K562 (cell line): ENCODE results near the gene FAM110D. TPM values are rescaled to one million over a fixed set of nuclear protein-coding genes. Genes with fewer than 3 reads are reported as not detected.
A peak's percentile ranks its signal among the peaks of the same experiment; 100 is the strongest.

Experiments used
- ATF1 ChIP-seq, 2 experiments: fragments of 450-650 bp in 1 of 2; IDR thresholded peaks; 2 replicates each; pipeline ENCODE4 v1.6.1; 2016; ENCODE audit warnings: missing compliant biosample characterization in 1 of 2, missing genetic modification characterization in 1 of 2
- BACH1 ChIP-seq: fragments of 200-800 bp; sonication (Bioruptor generic); IDR thresholded peaks from 2 replicates; pipeline ENCODE4 v1.6.1; 2016; ENCODE audit warnings: missing genetic modification characterization, missing compliant biosample characterization
- C11orf30 ChIP-seq: fragments of 450-650 bp; IDR thresholded peaks from 2 replicates; pipeline ENCODE4 v1.6.1; 2016; ENCODE audit warnings: low read depth, mild to moderate bottlenecking
- CREB1 ChIP-seq, 2 experiments: sonication (generic) in 1 of 2; formaldehyde crosslinking in 1 of 2; IDR thresholded peaks; 2 replicates each; pipeline versions ENCODE4 v1.6.1 to v1.8.0; 2012 to 2022; ENCODE audit warnings: inconsistent platforms in 1 of 2, mild to moderate bottlenecking in 1 of 2, missing genetic modification reagents in 1 of 2, moderate library complexity in 1 of 2
- CTBP1 ChIP-seq: fragments of 450-650 bp; IDR thresholded peaks from 2 replicates; pipeline ENCODE4 v1.6.1; 2016; ENCODE audit warnings: borderline replicate concordance
- GABPB2 ChIP-seq: fragments of 250-450 bp; sonication (Bioruptor Pico); conservative IDR thresholded peaks from 2 replicates; pipeline ENCODE4 v1.5.1; 2021; ENCODE audit warnings: mild to moderate bottlenecking
- HEY1 ChIP-seq: fragments of 250-450 bp; sonication (Bioruptor Pico); IDR thresholded peaks from 2 replicates; pipeline ENCODE4 v1.5.0; 2020; ENCODE audit warnings: mild to moderate bottlenecking, moderate library complexity, borderline replicate concordance
- LARP7 ChIP-seq: fragments of 450-650 bp; IDR thresholded peaks from 2 replicates; pipeline ENCODE4 v1.6.1; 2016
- POU5F1 ChIP-seq: fragments of 150-350 bp; IDR thresholded peaks from 2 replicates; pipeline ENCODE4 v1.6.1; 2014; ENCODE audit warnings: borderline replicate concordance, low read length, low read depth, mild to moderate bottlenecking; ENCODE audit not compliant: partially characterized antibody
- RNF2 ChIP-seq: sonication (generic); IDR thresholded peaks from 2 replicates; pipeline ENCODE4 v1.6.1; 2016
- TAL1 ChIP-seq: fragments of 450-650 bp; IDR thresholded peaks from 2 replicates; pipeline ENCODE4 v1.6.1; 2016; ENCODE audit warnings: mild to moderate bottlenecking
- ZNF134 ChIP-seq: fragments of 250-450 bp; sonication (Bioruptor Pico); conservative IDR thresholded peaks from 2 replicates; pipeline ENCODE4 v1.4.0; 2020
- ZNF263 ChIP-seq: sonication (generic); formaldehyde crosslinking; IDR thresholded peaks from 2 replicates; pipeline ENCODE4 v1.8.0; 2022; ENCODE audit warnings: mild to moderate bottlenecking, missing genetic modification reagents, borderline replicate concordance
- ZNF584 ChIP-seq: fragments of 200-800 bp; sonication (Bioruptor generic); IDR thresholded peaks from 2 replicates; pipeline ENCODE4 v1.6.1; 2016; ENCODE audit warnings: low read depth, mild to moderate bottlenecking, missing genetic modification characterization, missing compliant biosample characterization
- polyA plus RNA-seq, 8 experiments: library from polyadenylated mRNA; depleted of rRNA in 4 of 8; stranded (reverse) in 5 of 8; unstranded in 3 of 8; fragments of >200 nt; fragmentation: Nextera tagmentation in 2 of 8; fragmentation: Illumina TruSeq in 1 of 8; extraction: Ambion mirVana in 2 of 8; extraction: Trizol in 1 of 8; gene quantifications; 2 replicates each; pipeline versions ENCODE4 v1.2.1 to v1.2.3, GENCODE V29; 2011 to 2014; ENCODE audit warnings: inconsistent platforms in 1 of 8, missing spikeins in 1 of 8
- total RNA-seq, 7 experiments: library from RNA; depleted of rRNA in 6 of 7; stranded (reverse); fragments of >200 nt in 6 of 7; fragmentation: Illumina TruSeq in 2 of 7; extraction: Trizol in 2 of 7; gene quantifications; 2 replicates each; pipeline versions ENCODE4 v1.2.1 to v1.2.3, GENCODE V29; 2011 to 2021; ENCODE audit warnings: low replicate concordance in 1 of 7
- TF ChIP-seq, protein P1 (sequence below), 2 experiments: fragments of 150-350 bp in 1 of 2; IDR thresholded peaks; 2 replicates each; pipeline ENCODE4 v1.6.1; 2012 to 2016; ENCODE audit warnings: low read depth in 2 of 2, low read length in 2 of 2, mild to moderate bottlenecking in 1 of 2, moderate library complexity in 1 of 2
- TF ChIP-seq, protein P2 (sequence below), 2 experiments: fragments of 450-650 bp; conservative IDR thresholded peaks; 2 replicates each; pipeline ENCODE4 v1.6.1; 2017; ENCODE audit warnings: mild to moderate bottlenecking in 2 of 2, moderate library complexity in 2 of 2
- TF ChIP-seq, protein P3 (sequence below): sonication (generic); IDR thresholded peaks from 2 replicates; pipeline ENCODE4 v1.6.1; 2016
- TF ChIP-seq, protein P4 (sequence below): sonication (generic); formaldehyde crosslinking; IDR thresholded peaks from 2 replicates; pipeline ENCODE4 v1.8.1; 2023; ENCODE audit warnings: mild to moderate bottlenecking, missing genetic modification reagents

FAM110D gene
- total and polyA plus RNA-seq, 9 of the 15 experiments (the other 6 are each of a cell fraction or from before 2014, with no cell fraction given), result 0.04 to 1.1 (median 0.33) TPM

DNA sequence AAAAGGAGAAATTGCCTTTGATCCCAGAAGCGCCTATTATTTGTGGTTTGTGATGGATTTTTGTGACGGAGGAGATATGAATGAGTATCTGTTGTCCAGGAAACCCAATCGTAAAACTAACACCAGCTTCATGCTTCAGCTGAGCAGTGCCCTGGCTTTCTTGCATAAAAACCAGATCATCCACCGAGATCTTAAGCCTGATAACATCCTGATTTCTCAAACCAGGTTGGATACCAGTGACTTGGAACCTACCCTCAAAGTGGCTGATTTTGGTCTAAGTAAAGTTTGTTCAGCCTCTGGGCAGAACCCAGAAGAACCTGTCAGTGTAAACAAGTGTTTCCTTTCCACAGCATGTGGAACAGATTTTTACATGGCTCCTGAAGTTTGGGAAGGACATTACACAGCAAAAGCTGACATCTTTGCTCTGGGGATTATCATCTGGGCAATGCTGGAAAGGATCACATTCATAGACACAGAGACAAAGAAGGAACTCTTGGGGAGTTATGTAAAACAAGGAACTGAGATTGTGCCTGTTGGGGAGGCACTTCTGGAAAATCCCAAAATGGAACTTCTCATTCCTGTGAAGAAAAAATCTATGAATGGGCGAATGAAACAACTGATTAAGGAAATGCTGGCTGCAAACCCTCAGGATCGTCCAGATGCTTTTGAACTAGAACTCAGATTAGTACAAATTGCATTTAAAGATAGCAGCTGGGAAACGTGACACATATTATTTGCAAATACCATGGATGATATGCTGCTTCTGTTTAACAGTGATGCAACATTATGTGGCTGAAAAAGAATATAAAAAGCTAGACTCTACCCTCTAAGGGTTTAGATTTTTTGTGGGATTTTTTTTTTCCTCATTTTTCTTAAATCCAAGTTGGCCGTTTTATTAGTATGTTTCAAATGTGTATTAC, 36.8 kb upstream of the FAM110D start (continued):
- TF ChIP-seq ZNF584 (no peak), ZNF134 (peak; percentile 7; the same call in 1 of the 2 replicates), CREB1 (IDR thresholded peaks at IDR 0.05) (no peak), CREB1 (CRISPR knock-in tag; IDR thresholded peaks at IDR 0.05) (no peak), GABPB2 (CRISPR knock-in tag) (no peak), ZNF263 (CRISPR knock-in tag) (peak; percentile 45; the same call in 1 of the 2 replicates), CTBP1 (peak; percentile 52; the same call in 1 of the 2 replicates), BACH1 (tag) (peak; percentile 67), RNF2 (no peak; the same call in 1 of the 2 replicates), HEY1 (no peak), TAL1 (peak; percentile 74), POU5F1 (no peak), C11orf30 (no peak), LARP7 (no peak), ATF1 (CRISPR knock-in tag; IDR thresholded peaks at IDR 0.05) (no peak), ATF1 (tag; IDR thresholded peaks at IDR 0.05) (0 out of 2 replicates have a peak, but pooled peaks have one; percentile 16)
- TF ChIP-seq, protein P1, sequence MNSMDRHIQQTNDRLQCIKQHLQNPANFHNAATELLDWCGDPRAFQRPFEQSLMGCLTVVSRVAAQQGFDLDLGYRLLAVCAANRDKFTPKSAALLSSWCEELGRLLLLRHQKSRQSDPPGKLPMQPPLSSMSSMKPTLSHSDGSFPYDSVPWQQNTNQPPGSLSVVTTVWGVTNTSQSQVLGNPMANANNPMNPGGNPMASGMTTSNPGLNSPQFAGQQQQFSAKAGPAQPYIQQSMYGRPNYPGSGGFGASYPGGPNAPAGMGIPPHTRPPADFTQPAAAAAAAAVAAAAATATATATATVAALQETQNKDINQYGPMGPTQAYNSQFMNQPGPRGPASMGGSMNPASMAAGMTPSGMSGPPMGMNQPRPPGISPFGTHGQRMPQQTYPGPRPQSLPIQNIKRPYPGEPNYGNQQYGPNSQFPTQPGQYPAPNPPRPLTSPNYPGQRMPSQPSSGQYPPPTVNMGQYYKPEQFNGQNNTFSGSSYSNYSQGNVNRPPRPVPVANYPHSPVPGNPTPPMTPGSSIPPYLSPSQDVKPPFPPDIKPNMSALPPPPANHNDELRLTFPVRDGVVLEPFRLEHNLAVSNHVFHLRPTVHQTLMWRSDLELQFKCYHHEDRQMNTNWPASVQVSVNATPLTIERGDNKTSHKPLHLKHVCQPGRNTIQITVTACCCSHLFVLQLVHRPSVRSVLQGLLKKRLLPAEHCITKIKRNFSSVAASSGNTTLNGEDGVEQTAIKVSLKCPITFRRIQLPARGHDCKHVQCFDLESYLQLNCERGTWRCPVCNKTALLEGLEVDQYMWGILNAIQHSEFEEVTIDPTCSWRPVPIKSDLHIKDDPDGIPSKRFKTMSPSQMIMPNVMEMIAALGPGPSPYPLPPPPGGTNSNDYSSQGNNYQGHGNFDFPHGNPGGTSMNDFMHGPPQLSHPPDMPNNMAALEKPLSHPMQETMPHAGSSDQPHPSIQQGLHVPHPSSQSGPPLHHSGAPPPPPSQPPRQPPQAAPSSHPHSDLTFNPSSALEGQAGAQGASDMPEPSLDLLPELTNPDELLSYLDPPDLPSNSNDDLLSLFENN (IDR thresholded peaks at IDR 0.05; ENCODE audit: low read depth in 2 of 2, low read length in 2 of 2), result no peak
- TF ChIP-seq, protein P2, sequence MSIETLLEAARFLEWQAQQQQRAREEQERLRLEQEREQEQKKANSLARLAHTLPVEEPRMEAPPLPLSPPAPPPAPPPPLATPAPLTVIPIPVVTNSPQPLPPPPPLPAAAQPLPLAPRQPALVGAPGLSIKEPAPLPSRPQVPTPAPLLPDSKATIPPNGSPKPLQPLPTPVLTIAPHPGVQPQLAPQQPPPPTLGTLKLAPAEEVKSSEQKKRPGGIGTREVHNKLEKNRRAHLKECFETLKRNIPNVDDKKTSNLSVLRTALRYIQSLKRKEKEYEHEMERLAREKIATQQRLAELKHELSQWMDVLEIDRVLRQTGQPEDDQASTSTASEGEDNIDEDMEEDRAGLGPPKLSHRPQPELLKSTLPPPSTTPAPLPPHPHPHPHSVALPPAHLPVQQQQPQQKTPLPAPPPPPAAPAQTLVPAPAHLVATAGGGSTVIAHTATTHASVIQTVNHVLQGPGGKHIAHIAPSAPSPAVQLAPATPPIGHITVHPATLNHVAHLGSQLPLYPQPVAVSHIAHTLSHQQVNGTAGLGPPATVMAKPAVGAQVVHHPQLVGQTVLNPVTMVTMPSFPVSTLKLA (conservative IDR thresholded peaks at IDR 0.05), result 0 out of 4 replicates have a peak, but pooled peaks have one; percentile 17 to 21
- TF ChIP-seq, protein P3, sequence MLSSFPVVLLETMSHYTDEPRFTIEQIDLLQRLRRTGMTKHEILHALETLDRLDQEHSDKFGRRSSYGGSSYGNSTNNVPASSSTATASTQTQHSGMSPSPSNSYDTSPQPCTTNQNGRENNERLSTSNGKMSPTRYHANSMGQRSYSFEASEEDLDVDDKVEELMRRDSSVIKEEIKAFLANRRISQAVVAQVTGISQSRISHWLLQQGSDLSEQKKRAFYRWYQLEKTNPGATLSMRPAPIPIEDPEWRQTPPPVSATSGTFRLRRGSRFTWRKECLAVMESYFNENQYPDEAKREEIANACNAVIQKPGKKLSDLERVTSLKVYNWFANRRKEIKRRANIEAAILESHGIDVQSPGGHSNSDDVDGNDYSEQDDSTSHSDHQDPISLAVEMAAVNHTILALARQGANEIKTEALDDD, result peak; percentile 59; the same call in 1 of the 2 replicates
- TF ChIP-seq, protein P4, sequence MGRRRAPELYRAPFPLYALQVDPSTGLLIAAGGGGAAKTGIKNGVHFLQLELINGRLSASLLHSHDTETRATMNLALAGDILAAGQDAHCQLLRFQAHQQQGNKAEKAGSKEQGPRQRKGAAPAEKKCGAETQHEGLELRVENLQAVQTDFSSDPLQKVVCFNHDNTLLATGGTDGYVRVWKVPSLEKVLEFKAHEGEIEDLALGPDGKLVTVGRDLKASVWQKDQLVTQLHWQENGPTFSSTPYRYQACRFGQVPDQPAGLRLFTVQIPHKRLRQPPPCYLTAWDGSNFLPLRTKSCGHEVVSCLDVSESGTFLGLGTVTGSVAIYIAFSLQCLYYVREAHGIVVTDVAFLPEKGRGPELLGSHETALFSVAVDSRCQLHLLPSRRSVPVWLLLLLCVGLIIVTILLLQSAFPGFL (CRISPR knock-in tag), result 0 out of 2 replicates have a peak, but pooled peaks have one; percentile 74
